Activated T-cell treated with anti-CD3 and anti-CD28 coated beads for 48 hours (primary cell): ENCODE measurements around the gene POR.
"Not testable (repeated sequence)": the region's sequence is repeated elsewhere in the genome, so short reads cannot be mapped to it uniquely, and the experiment has no call there.

Source experiments
- DNase-seq: peaks from one replicate; pipeline ENCODE4 v3.0.0-alpha.2; 2020; ENCODE audit warnings: low read depth

POR gene

DNA sequence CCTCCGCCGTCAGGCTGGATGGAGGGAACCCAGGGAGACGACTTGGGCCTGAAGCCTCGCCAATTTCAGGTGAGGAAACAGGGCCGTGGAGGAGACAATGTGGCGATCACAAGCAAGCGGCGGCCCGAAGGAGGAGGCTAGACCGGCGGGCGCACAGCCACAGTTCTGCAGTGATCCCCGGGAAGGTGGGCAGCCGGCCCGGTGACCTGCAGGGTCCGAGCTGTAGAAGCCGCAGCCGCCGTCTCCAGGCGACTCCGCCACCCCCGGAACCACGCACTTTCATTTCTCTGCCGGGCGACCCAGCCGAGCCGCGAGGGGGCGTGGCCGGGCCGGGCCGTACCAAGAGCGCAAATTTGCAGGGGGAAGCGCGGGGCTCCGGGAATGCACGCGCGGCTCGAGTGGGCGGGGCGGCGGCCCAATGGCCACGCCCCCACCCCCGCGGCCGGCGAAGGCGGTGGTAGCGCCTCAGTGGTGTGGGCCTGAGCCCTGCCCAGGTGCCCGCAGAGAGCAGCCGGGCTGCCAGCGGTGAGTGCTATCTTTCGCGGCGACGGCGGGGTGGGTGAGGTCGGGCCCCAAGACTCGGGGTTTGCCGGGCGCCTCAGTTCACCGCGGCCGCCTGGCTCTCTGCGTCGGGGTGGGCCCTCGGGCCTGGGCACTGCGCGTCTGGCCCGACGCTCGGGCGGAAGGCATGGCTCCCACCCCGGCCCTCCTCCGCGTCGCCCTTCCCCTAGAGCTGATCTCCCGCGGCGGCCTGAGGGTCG lies at the start of gene POR:
POR (plus strand) TSS at position 501 of the 761 bp plus-strand sequence. CDS start 38,847 bp downstream, outside the sequence.
- peak; percentile 96 for DNase-seq

DNA sequence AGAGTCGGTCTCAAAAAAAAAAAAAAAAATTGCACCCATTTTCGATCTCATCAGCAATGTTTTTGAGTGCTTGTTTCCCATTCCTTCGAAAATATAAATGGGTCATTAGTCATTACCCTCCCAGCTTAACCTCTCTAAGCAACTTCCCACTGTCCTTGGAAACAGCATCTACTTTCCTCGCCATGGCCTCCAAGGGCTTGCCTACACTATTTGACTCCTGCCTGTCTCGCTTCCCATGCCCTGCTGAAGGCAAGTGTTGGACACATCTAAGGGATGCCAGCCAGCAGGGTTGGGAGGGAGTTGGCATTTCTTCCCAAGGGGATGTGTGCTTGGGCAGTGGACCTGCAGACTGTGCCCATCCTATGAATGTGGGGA lies 48.9 kb upstream of the POR start:
- no peak for DNase-seq

DNA sequence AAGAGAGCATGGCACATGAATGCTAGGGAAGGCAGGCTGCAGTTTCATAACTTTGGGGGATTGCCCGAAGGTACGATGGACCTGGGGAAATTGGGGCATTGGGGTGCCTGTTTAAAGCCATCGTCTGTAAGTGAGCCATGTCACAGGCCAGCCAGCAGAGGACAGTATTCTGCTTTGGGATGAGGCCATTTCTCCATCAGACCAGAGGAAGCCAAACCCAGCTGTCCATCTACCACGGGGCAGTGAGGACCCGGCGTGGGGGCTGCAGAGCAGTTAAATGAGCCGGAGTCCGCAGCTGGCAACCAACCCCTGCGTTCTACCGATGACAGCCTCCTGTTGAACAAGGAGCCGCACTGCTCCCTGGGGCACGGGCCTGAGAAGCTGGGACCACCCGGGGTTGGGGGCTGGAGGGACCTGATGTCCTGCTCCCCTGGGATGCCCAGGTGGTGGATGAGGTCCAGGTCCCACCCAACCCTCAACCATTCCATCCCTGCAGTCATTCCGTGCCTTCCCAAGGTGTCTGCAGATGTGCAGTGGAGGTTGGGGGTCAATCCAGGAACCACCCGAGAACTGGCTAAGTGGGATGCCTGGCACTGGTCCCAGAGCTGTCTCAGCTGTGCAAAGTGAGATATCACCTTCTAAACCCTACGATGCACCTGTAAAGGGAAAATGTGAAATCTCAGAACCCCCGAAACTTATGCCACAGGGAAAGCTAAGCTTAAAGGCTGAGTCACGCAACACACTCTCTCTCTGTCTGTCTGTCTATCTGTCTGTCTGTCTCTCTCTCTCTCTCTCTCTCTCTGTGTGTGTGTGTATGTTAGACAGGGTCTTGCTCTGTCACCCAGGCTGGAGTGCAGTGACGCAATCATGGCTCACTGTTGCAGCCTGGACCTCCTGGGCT lies 48.2 kb upstream of the POR start:
- no peak for DNase-seq

GRCh38 chr7:75867390-75867717 lies 47.6 kb upstream of the POR start:
- no peak for DNase-seq

- DNase-seq: no peak
Measured at GRCh38 chr7:75868153-75868552, 46.8 kb upstream of the POR start.

GRCh38 chr7:75869776-75870379 lies 45.1 kb upstream of the POR start:
- no peak for DNase-seq

GRCh38 chr7:75870557-75871161 lies 44.3 kb upstream of the POR start:
- DNase-seq: no peak

GRCh38 chr7:75872073-75872782 lies 42.7 kb upstream of the POR start:
- no peak for DNase-seq

DNA sequence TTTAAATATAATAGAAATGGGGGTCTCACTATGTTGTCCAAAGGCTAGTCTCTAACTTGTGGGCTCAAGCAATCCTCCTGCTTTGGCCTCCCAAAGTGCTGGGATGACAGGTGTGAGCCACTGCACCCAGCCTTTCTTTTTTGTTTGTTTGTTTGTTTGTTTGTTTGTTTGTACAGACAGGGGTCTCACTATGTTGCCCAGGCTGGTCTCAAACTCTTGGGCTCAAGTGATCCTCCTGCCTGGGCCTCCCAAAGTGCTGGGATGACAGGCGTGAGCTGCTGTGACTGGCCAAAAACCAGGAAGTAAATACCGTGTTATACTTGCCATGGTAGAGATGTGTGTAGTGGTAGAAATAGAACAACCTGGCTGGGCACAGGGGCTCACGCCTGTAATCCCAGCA lies 40.8 kb upstream of the POR start:
- not testable (repeated sequence) for DNase-seq

- no peak for DNase-seq
Measured at GRCh38 chr7:75875113-75876080, 39.6 kb upstream of the POR start.

GRCh38 chr7:75876126-75876881 lies 38.7 kb upstream of the POR start:
- no peak for DNase-seq

DNA sequence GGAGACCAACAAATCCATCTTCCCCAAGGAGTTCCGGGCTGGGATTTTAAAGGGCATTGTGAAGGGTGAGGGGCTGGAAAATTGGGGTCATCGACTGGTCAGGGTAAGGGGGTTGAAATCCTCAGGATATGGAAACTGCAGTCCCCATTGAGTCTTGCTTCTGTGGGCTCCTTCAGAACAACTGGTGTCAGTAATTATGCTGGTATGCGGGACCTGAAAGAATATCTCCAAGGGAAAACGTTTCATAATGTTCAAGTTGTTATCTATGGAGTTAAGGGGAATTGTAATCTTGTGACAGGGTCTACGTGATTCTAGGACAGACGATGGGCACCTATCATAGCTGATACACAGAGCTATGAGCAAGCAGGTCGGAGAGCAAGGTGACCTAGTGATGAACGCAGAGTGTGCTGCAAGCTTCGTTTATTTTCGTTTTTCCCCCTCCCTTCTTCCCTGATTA lies 36.6 kb upstream of the POR start:
- DNase-seq: no peak

- DNase-seq: peak; percentile 97
Measured at GRCh38 chr7:75878769-75879611, 36.0 kb upstream of the POR start, which contains the start of gene RHBDD2. TSS of gene RHBDD2 (plus strand) at chr7:75879034. CDS start at chr7:75879083, 49 bp downstream.

DNA sequence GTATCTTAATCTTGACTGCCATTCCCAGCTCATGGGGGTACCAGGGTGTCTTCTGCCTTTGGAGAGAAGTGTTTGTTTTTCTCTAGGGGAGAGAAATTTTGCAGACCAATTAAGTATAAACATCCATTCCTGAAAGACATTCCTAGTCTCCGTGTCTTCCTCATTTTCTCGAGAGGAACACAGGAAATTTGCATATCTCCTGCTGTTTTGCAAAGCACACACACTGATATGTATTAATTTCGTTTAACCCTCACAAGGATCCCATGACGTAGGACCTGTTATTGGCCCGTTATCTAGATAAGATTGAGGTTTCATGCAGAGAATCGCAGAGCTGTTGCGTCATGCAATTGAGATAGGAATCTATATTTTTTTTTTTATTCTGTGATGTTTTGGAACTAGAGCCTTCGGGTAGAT lies 35.2 kb upstream of the POR start:
- DNase-seq: no peak

DNA sequence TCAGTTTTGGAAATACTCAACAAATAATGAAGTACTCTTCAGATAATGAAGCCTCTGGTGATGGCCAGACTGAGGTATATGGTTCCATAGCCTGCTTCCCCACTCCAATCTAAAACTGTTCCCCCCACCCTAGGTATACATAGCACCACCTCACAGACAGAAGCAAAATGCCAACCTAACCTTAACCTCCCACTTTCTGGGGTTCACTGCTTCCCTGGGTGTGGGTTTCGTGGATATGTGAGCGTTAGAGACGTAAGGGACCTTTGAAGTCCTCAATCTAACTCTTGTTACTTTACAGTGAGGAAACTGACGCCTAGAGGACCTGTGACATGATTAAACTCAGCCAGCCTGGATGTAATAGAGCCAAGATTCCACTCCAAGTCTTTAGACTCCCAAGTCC lies 34.7 kb upstream of the POR start:
- no peak for DNase-seq

GRCh38 chr7:75881436-75882095 lies 33.4 kb upstream of the POR start:
- DNase-seq: no peak

DNA sequence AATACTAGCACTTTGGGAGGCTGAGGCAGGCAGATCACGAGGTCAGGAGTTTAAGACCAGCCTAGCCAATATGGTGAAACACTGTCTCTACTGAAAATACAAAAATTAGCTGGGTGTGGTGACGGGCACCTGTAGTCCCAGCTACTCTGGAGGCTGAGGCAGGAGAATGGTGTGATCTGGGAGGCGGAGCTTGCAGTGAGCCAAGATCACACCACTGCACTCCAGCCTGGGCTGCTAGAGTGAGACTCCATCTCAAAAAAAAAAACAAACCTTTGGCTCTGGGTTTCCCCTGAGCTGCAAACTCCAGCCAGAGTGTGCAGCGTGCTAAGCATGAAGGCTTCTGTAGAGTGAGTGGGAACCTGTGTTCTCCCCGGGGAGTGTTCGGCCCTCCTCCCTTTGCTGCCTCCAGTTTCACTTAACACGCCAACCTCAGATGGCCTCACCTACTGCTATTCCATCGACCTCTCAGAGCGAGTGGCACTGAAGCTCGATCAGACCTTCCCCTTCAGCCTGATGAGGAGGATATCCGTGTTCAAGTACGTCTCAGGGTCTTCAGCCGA lies 31.6 kb upstream of the POR start:
- DNase-seq: not testable (repeated sequence)

- no peak for DNase-seq
Measured at GRCh38 chr7:75884476-75884875, 30.5 kb upstream of the POR start.
